Neutrophil (primary cell): ENCODE measurements around the gene SHE.
A peak's percentile ranks its signal among the peaks of the same experiment; 100 is the strongest.

Experiments
- H3K27ac ChIP-seq: fragments of 200-600 bp; sonication (generic); 2 replicates; pipeline ENCODE4 v1.5.1; 2016; ENCODE audit warnings: mild to moderate bottlenecking, moderate library complexity
- H3K27me3 ChIP-seq: fragments of 200-600 bp; sonication (generic); 2 replicates; pipeline ENCODE4 v1.6.0; 2016; ENCODE audit warnings: mild to moderate bottlenecking
- H3K36me3 ChIP-seq: fragments of 200-600 bp; sonication (generic); 2 replicates; pipeline ENCODE4 v1.5.1; 2017
- H3K4me1 ChIP-seq, 2 experiments: fragments of 200-600 bp in 1 of 2; sonication (generic) in 1 of 2; 1 replicate in 1 of 2; 2 replicates in 1 of 2; pipeline versions ENCODE4 v1.5.1 to v1.6.1; 2013 to 2016; ENCODE audit warnings: low read depth in 1 of 2, low read length in 1 of 2, mild to moderate bottlenecking in 1 of 2, moderate library complexity in 1 of 2; ENCODE audit not compliant: control insufficient read depth in 1 of 2, insufficient read depth in 1 of 2
- H3K4me3 ChIP-seq, 2 experiments: fragments of 200-600 bp in 1 of 2; sonication (generic) in 1 of 2; 1 replicate in 1 of 2; 2 replicates in 1 of 2; pipeline ENCODE4 v1.5.1; 2013 to 2016; ENCODE audit warnings: low read depth in 1 of 2, low read length in 1 of 2, mild to moderate bottlenecking in 1 of 2, moderate library complexity in 1 of 2
- H3K9me3 ChIP-seq: fragments of 200-600 bp; sonication (generic); 2 replicates; pipeline ENCODE4 v1.5.1; 2016
- CTCF ChIP-seq: fragments of 200-600 bp; sonication (generic); IDR thresholded peaks from 2 replicates; pipeline ENCODE4 v1.5.1; 2016; ENCODE audit warnings: antibody characterized with exemption

The SHE gene

DNA sequence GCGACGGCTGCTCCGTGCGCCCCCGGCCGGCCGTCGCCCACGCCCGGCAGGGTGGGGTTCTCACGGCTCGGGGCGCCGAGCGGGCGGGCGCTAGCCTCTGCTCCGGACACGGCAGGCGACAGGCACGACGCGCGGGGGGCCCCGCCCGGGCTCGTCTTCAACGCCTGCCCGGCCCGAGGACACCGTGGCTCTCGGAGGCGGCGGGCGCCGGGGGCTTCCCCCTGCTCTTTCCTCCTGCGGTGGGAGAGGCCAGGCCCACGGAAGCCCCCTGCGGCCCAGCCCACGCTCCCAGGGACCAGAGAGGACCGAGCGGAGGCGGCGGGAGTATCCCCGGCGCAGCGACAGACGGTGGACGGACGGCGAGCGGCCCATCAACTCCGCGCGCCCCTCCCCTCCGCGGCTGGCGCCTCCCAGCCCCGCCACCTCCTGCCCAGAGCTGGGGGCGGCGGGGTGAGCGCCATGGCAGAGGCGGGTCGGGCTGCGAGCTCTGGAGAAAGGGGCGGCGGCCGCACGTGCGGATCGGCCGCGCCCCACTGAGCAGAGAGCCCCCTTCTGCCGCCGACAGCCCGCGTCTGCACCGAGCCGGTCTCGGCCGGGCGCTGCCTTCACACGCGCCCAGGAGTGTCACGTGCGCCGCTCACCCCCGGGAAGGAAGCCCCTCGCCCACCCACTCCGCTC lies at the start of gene SHE, which contains the start of gene TDRD10:
Gene SHE, minus strand, starts transcription at position 347 of the 678 bp plus-strand sequence. CDS start 386 bp downstream, outside the sequence.
Gene TDRD10, plus strand, starts transcription at position 154 of the 678 bp plus-strand sequence. CDS start 4,685 bp downstream, outside the sequence.
- H3K27ac ChIP-seq, result no peak within 1 kb of the TSS
- H3K27me3 ChIP-seq, result peaks cover 99% of the 10 kb centered on the region
- H3K9me3 ChIP-seq, result peaks cover 5% of the 10 kb centered on the region
- H3K36me3 ChIP-seq, result no peaks in the 10 kb centered on the region
- peak within 1 kb of the TSS; percentile 15 to 45 for H3K4me3 ChIP-seq
- no peak for TF ChIP-seq CTCF
- peaks cover 17 to 31% of the 10 kb centered on the region in 2 experiments for H3K4me1 ChIP-seq

- H3K27ac ChIP-seq, result no peak overlapping the region
- peaks cover 4% of the 10 kb centered on the region in 2 experiments for H3K4me1 ChIP-seq
- no peaks in the 10 kb centered on the region for H3K27me3 ChIP-seq
- no peak overlapping the region for H3K4me3 ChIP-seq
- TF ChIP-seq CTCF, result no peak
- H3K9me3 ChIP-seq, result no peaks in the 10 kb centered on the region
- peaks cover 84% of the 10 kb centered on the region for H3K36me3 ChIP-seq
These were observed 49.3 kb upstream of the SHE start for GRCh38 chr1:154551474-154551873.

DNA sequence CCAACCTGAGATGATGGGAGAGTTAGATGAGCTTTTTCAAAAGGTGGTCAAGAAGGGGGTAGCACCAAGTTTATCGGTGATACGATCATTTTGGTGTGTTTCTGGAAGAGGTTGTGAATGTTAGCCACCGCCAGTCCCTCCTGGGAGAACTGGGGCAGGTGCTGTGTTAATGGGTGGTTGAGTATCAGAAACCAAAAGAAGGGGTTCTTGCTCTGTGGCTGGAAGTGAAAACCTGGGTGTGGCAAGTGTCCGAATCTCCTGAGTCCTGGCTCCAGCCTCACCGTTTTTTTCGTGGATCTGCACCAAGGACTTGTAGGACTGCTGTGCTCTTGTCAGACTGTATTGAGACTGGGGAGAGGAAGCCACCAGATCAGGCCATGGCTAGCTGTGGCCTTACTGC lies 48.4 kb upstream of the SHE start:
- Histone ChIP-seq H3K27ac (no peak overlapping the region), H3K36me3 (peaks cover 79% of the 10 kb centered on the region)

GRCh38 chr1:154550070-154550469 lies 47.9 kb upstream of the SHE start:
- H3K4me1 ChIP-seq, result no peaks in the 10 kb centered on the region
- TF ChIP-seq CTCF, result no peak
- no peaks in the 10 kb centered on the region for H3K9me3 ChIP-seq
- peaks cover 73% of the 10 kb centered on the region for H3K36me3 ChIP-seq
- H3K27ac ChIP-seq, result no peak overlapping the region
- no peak overlapping the region for H3K4me3 ChIP-seq
- no peaks in the 10 kb centered on the region for H3K27me3 ChIP-seq

More for the DNA sequence above, 48.4 kb upstream of the SHE start:
- TF ChIP-seq CTCF, result no peak
- H3K4me3 ChIP-seq, result no peak overlapping the region
- H3K9me3 ChIP-seq, result no peaks in the 10 kb centered on the region
- H3K4me1 ChIP-seq, result no peaks in the 10 kb centered on the region
- no peaks in the 10 kb centered on the region for H3K27me3 ChIP-seq

DNA sequence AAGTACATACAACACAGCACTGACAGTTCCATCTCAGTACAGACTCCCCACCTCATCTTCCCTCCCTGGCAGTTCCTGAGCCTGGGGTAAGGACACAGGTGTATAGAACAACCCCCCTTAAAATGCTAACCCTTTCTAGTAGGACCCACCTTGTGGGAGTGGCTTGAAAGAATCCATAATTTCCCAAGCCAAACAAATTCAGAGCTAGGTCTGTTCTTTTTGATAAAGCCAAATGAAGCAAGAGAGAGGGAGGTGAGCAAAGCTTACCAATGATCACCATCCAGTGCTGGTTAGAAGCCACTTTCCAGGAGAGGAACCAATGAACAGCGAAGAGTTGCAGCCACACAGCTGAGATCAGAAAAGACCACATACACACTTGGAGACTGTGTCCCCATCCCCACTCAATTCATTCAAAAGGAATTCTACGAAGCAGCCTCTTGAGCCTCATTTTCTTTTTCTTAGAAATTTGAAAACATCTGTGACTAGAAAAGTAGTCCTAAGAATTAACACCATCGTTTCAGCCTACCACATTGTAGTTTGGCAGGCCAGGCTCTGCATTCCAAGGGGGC lies 47.1 kb upstream of the SHE start:
- Histone ChIP-seq H3K27me3 (no peaks in the 10 kb centered on the region), H3K4me3 (no peak overlapping the region), H3K36me3 (peaks cover 65% of the 10 kb centered on the region), H3K4me1 (no peaks in the 10 kb centered on the region), H3K9me3 (no peaks in the 10 kb centered on the region), H3K27ac (peak overlapping the region; percentile 23)
- TF ChIP-seq CTCF, result no peak
